GM23338 (cell line): Measurements from ENCODE around the gene CPXM2. TPM values are rescaled to one million over a fixed set of nuclear protein-coding genes. Genes with fewer than 3 reads are reported as not detected.

ENCODE experiments used
- ATAC-seq: fragments of 200-7000 bp; cut with Tn5 transposase; 3 replicates; pipeline ENCODE4 v1.9.1; 2020
- DNase-seq: peaks from one replicate; pipeline ENCODE4 v3.0.0-alpha.2; 2015; ENCODE audit warnings: low spot score
- H2AFZ ChIP-seq: fragments of 200-600 bp; sonication (generic); 2 replicates; pipeline ENCODE4 v1.8.0; 2016; ENCODE audit warnings: antibody characterized with exemption, mild to moderate bottlenecking, moderate library complexity
- H3F3A ChIP-seq: fragments of 200-600 bp; sonication (generic); replicated peaks from 2 replicates; pipeline ENCODE4 v1.8.0; 2017; ENCODE audit warnings: antibody characterized with exemption, mixed run types, low read depth
- H3K27ac ChIP-seq: fragments of 200-600 bp; sonication (generic); 2 replicates; pipeline ENCODE4 v1.6.1; 2016; ENCODE audit warnings: low read depth
- H3K27me3 ChIP-seq: fragments of 200-600 bp; sonication (generic); 2 replicates; pipeline ENCODE4 v1.8.0; 2016; ENCODE audit warnings: mild to moderate bottlenecking, mixed run types, moderate library complexity; ENCODE audit not compliant: insufficient read depth
- H3K36me3 ChIP-seq: fragments of 200-600 bp; sonication (generic); 2 replicates; pipeline ENCODE4 v1.8.0; 2016; ENCODE audit warnings: mild to moderate bottlenecking; ENCODE audit not compliant: insufficient read depth
- H3K4me1 ChIP-seq: fragments of 200-600 bp; sonication (generic); 2 replicates; pipeline ENCODE4 v1.8.0; 2016; ENCODE audit warnings: mild to moderate bottlenecking, moderate library complexity; ENCODE audit not compliant: insufficient read depth
- H3K4me2 ChIP-seq: fragments of 200-600 bp; sonication (generic); 2 replicates; pipeline ENCODE4 v1.7.1; 2017; ENCODE audit warnings: mixed run types
- H3K4me3 ChIP-seq: fragments of 200-600 bp; sonication (generic); 2 replicates; pipeline ENCODE4 v1.6.1; 2016; ENCODE audit warnings: mixed run types
- H3K79me2 ChIP-seq: fragments of 200-600 bp; sonication (generic); replicated peaks from 2 replicates; pipeline ENCODE4 v1.8.0; 2017; ENCODE audit warnings: mild to moderate bottlenecking; ENCODE audit not compliant: insufficient read depth
- H3K9me2 ChIP-seq: fragments of 200-600 bp; sonication (generic); 2 replicates; pipeline ENCODE4 v1.8.0; 2017; ENCODE audit not compliant: insufficient read depth
- H4K20me1 ChIP-seq: fragments of 200-600 bp; sonication (generic); replicated peaks from 2 replicates; pipeline ENCODE4 v1.8.0; 2017; ENCODE audit warnings: mild to moderate bottlenecking; ENCODE audit not compliant: insufficient read depth
- H3K27ac Mint-ChIP-seq: 2 replicates; pipeline ENCODE4 v1.8.0; 2020; ENCODE audit warnings: inconsistent platforms, mild to moderate bottlenecking, moderate library complexity, mixed read lengths
- H3K27me3 Mint-ChIP-seq: 3 replicates; pipeline ENCODE4 v1.8.0; 2022; ENCODE audit warnings: low read depth, mild to moderate bottlenecking, moderate library complexity, mixed read lengths, inconsistent platforms; ENCODE audit not compliant: insufficient read depth, poor library complexity
- H3K36me3 Mint-ChIP-seq: 3 replicates; pipeline ENCODE4 v1.8.0; 2021; ENCODE audit warnings: low read depth, mild to moderate bottlenecking, inconsistent platforms, moderate library complexity, mixed read lengths
- H3K4me1 Mint-ChIP-seq: 3 replicates; pipeline ENCODE4 v1.8.0; 2020; ENCODE audit warnings: mild to moderate bottlenecking, inconsistent platforms, mixed read lengths
- H3K4me3 Mint-ChIP-seq: 3 replicates; pipeline ENCODE4 v1.8.0; 2021; ENCODE audit warnings: moderate library complexity, mild to moderate bottlenecking, inconsistent platforms, mixed read lengths
- H3K9me3 Mint-ChIP-seq: 3 replicates; pipeline ENCODE4 v1.8.0; 2020; ENCODE audit warnings: moderate library complexity, mild to moderate bottlenecking, inconsistent platforms, mixed read lengths
- CREB1 ChIP-seq: fragments of 250-450 bp; sonication (Bioruptor Pico); IDR thresholded peaks from 2 replicates; pipeline ENCODE4 v1.5.0; 2020; ENCODE audit warnings: low read depth, mild to moderate bottlenecking, moderate library complexity
- ETS1 ChIP-seq: IDR thresholded peaks from 2 replicates; pipeline ENCODE4 v1.6.1; 2016; ENCODE audit warnings: antibody characterized with exemption
- EZH2 ChIP-seq: fragments of 200-600 bp; sonication (generic); IDR thresholded peaks from one replicate; pipeline ENCODE4 v1.8.0; 2017; ENCODE audit warnings: antibody characterized with exemption, mild to moderate bottlenecking, low read depth; ENCODE audit not compliant: unreplicated experiment
- REST ChIP-seq: IDR thresholded peaks from one replicate; pipeline ENCODE4 v1.6.1; 2018; ENCODE audit warnings: antibody characterized with exemption; ENCODE audit not compliant: unreplicated experiment
- ZNF114 ChIP-seq: fragments of 250-450 bp; sonication (Bioruptor Pico); IDR thresholded peaks from 2 replicates; pipeline ENCODE4 v1.5.0; 2020; ENCODE audit warnings: mild to moderate bottlenecking, moderate library complexity
- ZNF331 ChIP-seq: fragments of 250-450 bp; sonication (Bioruptor Pico); IDR thresholded peaks from 2 replicates; pipeline ENCODE4 v1.5.0; 2020; ENCODE audit warnings: low read depth, mild to moderate bottlenecking, moderate library complexity
- ZNF462 ChIP-seq: fragments of 250-450 bp; sonication (Bioruptor Pico); IDR thresholded peaks from 2 replicates; pipeline ENCODE4 v1.5.0; 2020; ENCODE audit warnings: mild to moderate bottlenecking, moderate library complexity
- polyA plus RNA-seq: library from polyadenylated mRNA; unstranded; fragments of >200 nt; fragmentation: Nextera tagmentation; extraction: Ambion mirVana; gene quantifications from 2 replicates; pipeline ENCODE4 v1.2.1, GENCODE V29; 2016
- total RNA-seq: library from RNA; depleted of rRNA; stranded (reverse); fragments of >200 nt; shearing (Covaris generic); gene quantifications from 2 replicates; pipeline ENCODE4 v1.2.3, GENCODE V29; 2014

CPXM2 gene
- total and polyA plus RNA-seq, 2 experiments from 2014 or later: 1.6 to 8.1 TPM

- H3K27me3 ChIP-seq: no peaks in the 10 kb centered on the region
These were observed 52.9 kb downstream of the CPXM2 start for GRCh38 chr10:123838596-123839310.

More at GRCh38 chr10:123838596-123839310, 52.9 kb downstream of the CPXM2 start:
- Histone ChIP-seq H3F3A (no peaks in the 10 kb centered on the region), H3K79me2 (no peaks in the 10 kb centered on the region), H3K27ac (no peak overlapping the region), H2AFZ (no peak overlapping the region), H3K36me3 (no peaks in the 10 kb centered on the region), H3K9me2 (no peaks in the 10 kb centered on the region), H3K4me3 (no peak overlapping the region), H3K4me1 (peaks cover 20% of the 10 kb centered on the region), H4K20me1 (no peaks in the 10 kb centered on the region), H3K4me2 (no peak overlapping the region)
- DNase-seq: no peak
- Mint-ChIP-seq H3K4me1 (peaks cover 35% of the 10 kb centered on the region), H3K27ac (no peak overlapping the region), H3K9me3 (no peaks in the 10 kb centered on the region), H3K27me3 (peaks cover 5% of the 10 kb centered on the region), H3K4me3 (no peak overlapping the region), H3K36me3 (peaks cover 5% of the 10 kb centered on the region; the same call in 2 of the 3 replicates)
- TF ChIP-seq REST: no peak
- no peak for TF ChIP-seq EZH2
- no peak for TF ChIP-seq ZNF462 (CRISPR knock-in tag)
- TF ChIP-seq CREB1: no peak
- TF ChIP-seq ETS1: no peak
- no peak for TF ChIP-seq ZNF114 (CRISPR knock-in tag)
- TF ChIP-seq ZNF331 (CRISPR knock-in tag): no peak
- ATAC-seq: no peak
